Activated gamma-delta T cell treated with anti-CD3 and anti-CD28 coated beads, Interleukin-2, amount 50 U/mL, for 16 hours (primary cell): ENCODE results near the gene LRP1.
"Not testable (repeated sequence)": the region's sequence is repeated elsewhere in the genome, so short reads cannot be mapped to it uniquely, and the experiment has no call there.

Source experiments
- DNase-seq: peaks from one replicate; pipeline ENCODE4 v3.0.0-alpha.2; 2020; ENCODE audit warnings: low read depth

The LRP1 gene

DNA sequence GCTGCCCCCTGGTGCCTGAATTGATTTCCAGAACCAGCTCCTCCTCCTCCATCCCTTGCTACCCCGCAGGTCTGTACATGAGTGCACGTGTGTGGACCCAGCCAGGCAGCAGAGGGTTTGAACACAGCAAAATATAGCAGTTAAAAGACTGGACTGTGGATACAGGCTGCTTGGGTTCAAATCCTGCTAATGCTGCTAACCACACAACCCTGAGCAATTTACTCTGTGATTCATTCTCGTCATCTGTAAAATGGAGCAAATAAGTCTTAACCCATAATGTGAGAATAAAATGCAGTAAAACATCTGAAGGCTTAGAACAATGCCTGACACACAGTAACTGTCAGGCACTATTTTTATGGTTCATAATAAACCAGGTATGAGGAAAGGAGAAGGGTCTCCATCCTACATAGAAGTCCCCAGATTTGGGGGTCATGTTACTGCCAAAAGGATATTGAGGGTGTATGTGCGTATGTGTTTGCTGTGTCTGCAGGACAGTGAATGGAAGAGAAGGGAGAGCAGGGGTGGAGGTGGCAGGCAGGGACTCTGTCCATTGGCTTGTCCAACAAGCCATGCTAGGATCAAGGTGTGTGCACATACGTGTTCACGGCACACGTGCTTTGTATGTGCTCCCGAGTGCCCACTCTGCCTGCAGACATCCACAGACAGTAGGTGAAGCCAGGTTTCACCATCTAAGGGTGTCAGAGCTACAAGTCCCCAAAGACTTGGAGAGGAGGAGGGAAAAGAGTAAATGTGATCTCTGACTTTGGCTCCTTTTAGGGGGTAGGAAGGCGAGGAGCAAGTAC, 15.6 kb upstream of the LRP1 start:
- DNase-seq = no peak

DNA sequence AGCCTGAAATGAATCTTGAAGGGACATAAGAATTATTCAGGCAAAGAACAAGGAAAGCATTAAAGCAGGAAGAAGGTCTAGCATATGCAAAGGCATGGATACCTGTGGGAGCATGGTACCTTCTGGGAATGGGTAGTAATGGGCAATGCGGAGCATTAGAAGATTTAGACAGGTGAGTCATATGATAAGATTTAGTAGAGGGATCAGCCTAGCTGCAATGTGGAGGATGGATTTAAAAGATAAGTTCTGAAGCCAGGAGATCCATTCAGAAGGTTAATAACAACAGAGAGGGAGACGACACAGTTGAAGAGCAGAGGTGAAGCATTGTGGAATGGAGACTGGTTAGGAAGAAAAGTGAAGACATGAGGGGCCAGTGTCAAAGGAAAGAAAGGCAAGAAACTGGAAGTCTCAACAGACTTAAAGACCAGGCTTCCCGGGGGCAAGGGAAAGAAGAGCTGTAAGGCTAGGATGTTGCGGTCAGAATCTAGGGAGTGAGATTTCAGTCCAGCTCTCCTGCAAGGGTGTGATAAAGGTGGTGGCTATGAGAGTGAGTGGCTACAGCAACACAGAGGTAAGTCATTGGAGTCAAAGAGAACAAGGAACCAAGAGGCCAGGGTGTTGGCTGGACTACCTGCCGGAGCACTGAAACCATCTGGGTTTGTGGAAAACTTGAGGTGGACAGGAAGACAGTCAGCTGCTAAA, 11.6 kb upstream of the LRP1 start:
- DNase-seq = no peak

DNA sequence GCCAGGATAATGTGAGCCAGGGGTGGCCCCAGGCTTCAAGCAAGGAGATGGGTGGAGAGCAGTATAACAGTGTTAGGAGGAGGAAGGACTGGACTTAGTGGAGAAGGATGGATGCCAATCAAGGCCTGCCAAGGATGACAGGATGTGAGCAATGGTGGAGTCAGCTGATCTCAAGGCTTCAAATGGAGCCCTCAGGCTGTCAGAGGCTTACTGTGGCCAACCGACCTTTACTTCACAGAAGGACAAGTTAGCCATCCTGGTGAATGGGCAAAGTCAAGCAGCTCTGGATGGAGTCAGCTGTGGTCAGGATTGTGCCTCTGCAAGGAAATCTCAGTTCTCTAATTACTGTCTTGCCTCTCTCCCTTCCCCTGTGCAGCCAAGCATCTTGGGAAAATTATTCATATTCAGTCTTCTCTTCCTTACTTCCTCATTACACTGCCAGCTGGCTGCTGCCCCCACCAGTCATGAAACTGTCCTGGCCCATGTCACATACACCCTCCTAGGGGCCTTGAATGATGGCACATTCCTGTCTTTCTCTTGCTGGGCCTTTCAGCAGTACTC, 9.5 kb upstream of the LRP1 start:
- no peak for DNase-seq

DNA sequence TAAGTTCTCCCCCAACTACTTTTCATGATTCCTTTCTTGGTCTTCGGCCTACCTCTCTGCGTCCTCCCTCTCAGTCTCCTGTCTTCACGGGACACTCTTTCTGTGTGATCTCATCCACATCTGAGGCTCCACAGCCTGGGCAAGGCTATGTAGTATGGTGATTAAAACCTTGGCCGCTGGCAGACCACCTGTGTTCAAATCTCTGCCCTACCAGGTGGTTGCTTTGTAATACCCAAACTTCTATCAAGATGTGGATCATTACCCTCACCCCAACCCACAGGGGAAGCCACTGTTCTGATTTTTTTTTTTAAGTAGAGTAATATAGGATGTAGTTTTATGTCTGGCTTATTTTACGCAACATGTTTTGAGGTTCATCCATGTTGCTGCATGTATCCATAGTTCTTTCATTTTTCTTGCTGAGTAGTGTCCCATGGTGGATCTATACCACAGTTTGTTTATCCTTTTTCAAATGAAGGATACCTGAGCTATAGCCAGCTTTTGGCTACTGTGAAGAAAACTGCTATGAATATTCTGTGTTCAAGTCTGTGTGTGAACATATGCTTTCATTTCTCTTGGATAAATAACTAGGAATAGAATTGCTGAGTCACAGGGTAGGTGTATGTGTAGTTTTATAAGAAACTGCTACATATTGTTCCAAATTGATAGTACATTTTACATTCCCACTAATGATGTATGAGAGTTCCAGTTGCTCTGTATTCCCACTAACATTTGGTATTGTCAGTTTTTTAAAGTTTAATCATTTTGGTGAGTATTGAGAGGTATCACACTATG, 8.8 kb upstream of the LRP1 start:
- no peak for DNase-seq

DNA sequence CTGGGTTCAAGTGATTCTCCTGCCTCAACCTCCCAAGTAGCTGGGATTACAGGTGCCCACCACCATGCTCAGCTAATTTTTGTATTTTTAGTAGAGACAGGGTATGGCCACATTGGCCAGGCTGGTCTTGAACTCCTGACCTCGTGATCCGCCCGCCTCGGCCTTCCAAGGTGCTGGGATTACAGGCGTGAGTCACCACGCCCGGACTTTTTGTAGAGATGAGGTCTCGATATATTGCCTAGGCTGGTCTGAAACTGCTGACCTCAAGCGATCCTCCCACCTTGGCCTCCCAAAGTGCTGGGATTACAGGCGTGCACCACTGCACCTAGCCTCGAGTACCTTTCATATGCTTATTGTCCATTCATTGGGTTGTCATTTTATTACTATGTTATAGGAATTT, 7.6 kb upstream of the LRP1 start:
- not testable (repeated sequence) for DNase-seq

DNA sequence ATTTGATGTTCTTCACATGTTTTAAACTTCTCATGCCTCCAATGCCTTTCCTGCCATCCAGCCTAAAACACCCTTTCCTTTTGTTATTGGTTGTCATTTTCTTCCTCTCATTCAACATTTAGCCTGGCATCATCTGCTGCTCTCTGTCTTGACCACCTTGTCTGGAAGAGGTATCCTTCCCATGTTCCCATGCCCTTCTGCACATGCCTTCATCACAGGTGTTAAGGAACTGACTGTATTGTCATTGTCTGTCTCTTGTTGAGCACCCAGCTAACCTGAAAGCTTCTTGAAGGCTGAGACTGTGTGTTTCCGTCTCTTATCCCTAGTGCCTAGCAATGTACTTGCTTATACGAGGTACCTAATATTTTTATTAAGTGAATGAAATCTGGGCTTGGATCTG, 4.5 kb upstream of the LRP1 start:
- no peak for DNase-seq

DNA sequence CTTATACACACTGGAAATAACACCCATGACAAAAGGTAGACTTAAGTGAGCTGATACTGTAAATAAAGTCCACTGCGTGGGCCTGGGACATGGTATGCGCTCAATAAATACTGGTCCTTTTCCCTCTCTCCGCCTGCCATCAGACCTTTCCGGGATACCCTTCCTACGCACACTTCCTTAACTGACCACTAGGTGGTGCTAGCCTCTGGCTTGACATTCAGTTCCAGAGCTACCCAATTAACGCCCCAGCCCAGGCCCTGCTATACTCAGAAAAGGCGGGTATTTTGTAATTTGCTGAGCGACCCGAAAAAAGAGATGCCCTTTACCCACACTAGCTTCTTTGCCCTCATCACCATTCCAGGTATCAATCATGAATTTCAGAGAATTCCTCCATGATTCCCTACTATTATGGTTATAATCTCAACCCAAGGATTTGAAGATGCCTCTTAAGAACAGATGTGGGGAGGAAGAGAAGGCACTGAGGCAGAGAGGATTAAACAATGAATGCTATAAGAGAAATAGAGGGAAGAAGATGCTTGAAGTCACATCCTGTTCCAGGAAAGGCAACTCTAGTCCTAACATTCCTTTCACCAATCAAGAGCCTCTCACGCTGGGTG, 3.9 kb upstream of the LRP1 start:
- DNase-seq = peak; percentile 68

DNA sequence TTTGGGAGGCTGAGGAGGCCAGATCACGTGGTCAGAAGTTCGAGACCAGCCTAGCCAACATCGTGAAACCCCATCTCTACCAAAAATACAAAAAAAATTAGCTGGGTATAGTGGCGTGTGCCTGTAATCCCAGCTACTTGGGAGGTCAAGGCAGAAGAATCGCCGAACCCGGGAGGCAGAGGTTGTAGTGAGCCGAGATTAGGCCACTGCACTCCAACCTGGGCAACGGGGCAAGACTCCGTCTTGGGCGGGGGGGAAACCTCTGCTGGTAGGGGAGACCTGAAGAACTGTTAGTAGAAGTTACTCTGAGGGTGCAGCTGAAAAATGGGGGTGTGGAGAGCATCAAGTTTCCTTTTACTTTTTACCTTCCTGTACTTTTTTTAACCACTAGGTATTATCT, 2.2 kb upstream of the LRP1 start:
- no peak for DNase-seq

DNA sequence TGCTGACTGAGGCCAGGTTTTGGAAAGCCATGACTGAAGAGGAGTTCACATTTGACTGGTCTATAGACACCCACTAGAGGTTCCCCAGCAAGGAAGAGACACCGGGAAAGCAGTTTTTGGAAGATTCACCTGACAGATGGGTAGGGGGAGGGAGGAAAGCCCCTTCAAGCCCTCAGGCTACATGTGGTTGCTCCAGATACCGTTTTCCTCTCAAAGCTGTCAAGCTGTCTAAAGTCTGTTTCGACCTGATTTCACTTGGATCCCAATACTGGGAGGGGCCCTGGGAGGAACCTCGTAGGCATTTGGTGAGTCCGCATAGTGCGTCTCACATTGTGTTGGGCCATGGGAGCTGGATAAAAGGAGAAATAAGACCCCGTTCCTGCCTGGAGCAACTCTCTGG, 1.7 kb upstream of the LRP1 start:
- no peak for DNase-seq

DNA sequence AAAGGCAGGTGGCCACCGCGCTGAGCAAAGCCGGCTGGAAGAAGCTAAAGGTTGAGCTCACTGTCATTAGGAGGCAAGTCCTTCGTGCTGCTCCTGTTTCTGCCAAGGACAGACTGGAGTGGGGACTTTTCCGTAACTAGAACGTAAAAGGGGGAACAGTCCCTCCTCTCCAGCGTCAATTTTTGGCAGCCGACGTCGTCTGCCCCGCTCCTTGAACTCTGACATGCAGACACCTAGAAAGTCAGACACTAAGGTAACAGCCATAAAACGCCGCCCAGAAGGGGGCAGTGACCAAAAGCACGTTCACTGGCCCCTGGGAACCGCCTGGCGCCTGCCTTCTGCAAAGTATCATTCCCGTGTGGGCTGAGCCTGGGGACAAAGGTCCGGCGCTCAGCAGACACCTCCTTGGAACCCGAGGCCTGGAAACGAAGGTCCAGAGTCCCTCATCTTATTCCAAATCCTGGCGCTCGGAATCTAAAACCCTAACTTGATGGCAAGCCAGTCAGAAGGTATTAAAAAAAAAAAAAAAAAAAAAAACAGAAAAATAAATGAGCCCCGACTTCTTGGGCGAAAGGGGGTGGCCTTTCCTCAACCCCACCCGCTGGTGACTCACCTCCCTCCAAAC, 1.1 kb upstream of the LRP1 start:
- DNase-seq = no peak

DNA sequence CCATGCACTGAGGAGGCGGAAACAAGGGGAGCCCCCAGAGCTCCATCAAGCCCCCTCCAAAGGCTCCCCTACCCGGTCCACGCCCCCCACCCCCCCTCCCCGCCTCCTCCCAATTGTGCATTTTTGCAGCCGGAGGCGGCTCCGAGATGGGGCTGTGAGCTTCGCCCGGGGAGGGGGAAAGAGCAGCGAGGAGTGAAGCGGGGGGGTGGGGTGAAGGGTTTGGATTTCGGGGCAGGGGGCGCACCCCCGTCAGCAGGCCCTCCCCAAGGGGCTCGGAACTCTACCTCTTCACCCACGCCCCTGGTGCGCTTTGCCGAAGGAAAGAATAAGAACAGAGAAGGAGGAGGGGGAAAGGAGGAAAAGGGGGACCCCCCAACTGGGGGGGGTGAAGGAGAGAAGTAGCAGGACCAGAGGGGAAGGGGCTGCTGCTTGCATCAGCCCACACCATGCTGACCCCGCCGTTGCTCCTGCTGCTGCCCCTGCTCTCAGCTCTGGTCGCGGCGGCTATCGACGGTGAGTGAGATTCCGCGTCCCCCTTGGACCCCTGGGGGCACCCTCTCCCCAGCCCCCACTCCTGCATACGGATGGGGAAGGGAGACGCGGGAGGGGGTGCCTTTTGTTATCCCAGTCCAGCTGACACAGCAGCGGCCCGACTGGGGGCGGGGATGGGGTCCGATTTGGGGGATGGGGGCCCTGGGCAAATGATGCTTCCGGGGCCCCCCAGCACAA, 400 bp downstream of the LRP1 start:
- DNase-seq = no peak

DNA sequence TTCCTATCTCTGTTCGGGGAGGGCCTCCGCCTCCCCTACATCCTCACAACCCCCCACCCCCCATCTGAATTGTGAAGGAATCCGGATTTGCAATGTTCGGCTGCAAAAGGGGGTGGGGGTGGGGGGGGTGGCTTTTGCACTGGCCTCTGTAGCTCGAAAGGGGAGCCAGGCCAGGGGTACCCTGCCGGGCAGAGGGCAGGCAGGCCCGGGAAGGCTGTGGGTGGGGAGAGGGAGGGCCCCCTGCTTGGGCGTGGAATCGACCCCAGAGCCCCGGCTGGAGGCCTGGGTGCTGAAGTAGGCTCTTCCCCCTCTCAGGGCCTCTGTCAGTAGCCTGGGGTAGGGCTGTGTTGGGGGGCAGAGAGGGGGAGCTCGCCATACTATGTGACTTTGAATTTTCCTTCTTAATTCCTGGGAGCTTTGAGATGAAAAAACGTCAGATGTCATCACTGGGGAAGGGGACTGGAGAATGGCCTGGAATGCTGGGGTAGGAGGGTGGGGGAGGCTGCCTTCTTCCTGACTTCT, 1.1 kb downstream of the LRP1 start:
- no peak for DNase-seq

DNA sequence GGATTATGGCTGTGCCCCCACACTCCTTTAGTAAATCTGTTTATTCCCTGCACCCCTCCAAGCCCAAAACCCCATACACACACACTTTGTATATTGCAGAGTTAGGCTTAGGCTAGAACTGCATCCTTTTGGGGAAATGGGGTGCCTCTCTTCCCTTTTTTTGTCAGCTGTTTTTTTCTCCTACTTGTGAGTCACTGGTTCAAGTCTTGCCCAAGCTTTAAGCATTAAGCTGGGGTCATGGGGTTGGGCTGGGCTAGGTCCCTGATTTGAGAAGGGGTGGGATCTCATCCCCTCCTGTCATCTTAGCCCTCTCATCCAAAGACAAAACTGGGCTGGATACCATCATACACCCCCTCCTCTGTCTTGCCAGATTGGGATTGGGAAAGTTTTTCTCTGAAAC, 1.6 kb downstream of the LRP1 start:
- no peak for DNase-seq

DNA sequence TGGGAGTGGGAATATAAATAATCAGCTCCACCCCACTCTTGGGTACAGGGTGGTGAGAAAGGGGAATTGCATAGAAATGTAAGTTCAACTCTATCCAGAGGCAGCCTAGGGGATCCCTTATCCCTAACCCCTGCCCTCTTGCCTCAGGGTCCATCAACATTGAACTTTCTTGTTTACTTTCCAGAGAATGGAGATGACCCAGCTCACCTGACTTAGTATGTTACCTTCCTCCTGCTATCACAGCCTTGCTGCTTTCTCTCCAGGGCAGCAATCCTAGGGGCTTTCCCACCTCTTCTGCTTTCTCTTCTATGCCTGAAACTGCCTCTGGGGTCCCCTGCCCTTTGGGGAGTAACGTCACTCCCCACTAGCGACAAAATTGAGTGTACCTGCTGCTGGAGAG, 2.7 kb downstream of the LRP1 start:
- no peak for DNase-seq

DNA sequence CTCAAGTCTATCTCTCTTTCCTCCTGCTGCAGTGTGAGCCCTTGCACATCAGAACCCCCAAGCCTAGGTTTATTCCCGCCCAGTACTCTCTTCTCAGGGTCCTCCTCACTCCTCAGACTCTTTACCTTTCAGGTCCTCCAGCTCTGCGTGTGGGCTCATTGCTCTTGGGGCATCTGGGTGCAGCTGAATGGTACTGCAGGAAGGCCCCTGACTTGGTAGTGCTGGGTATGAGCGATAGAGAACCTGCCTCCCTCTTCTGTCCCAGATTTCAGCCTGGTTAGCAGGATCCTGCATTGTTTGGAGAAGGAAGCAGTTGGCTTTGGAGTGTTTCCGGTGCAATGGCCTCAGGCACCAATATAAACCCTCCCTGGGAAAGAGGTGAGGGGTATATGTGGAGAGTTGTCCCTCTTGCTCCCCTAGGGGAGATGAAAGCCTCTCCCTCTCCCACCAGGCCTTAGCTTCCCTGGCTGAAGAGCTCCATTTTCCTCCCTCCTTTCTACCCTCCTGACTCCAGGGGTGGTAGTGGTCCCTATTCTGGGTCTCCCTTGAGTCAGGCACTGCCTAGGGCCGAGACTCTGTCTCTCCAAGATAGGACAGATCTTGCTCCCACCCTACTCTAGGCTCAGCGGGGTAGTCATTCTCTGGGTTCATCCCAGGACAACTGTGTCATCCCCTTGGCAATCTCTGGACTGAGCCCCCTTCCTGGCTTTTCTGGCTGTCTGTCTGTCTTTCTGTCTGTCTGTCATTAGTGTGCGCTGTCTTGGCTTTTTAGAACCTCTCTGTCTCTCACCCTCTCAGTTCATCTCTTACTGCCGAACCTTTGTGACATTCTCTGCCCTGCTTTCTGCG, 3.8 kb downstream of the LRP1 start:
- DNase-seq = no peak

DNA sequence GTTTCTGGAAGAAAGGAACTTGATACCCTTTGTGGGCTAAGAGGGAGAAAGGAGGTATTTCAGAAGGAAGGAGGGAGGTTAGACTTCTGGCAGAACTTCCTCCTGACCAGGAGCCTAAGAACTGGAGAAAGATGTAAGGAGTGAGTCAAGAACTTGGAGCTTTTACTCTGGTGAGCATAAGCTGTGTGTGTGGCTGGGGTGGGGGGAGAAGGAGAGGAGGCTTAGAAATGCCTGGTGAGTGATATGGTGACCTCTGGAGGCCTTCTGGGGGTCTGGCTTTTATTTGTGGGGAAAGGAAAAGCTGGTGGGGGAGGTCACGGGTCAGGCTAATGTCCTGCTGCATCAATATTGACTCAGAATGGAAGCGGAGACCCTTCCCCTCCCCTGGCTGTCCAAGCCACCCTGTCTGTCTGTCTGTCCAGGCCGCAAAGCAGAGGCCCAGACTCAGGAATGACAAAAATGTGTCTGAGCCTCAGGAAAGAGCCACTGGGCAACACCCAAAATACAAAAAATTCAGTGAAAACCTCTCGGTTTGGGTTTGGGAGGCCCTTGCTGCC, 4.8 kb downstream of the LRP1 start:
- DNase-seq = no peak

DNA sequence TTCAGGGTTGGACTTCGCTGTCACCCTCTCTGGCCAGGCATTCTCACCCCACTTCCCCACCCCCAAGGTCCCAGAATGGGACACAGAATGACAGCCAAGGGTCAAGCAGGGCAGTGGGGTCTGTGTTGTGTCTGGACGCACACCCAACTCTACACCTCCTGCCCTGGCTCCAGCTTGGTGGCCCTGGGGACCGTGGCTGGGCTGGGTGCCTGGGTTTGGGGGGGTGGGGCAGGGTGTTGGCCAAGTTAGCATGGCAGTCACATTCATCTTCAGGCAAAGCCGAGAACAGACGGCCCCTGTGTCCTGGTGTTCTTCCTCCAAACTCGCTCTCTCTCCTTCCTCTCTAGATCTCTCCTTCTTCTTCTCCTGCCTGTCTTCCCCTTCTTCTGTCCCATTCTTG, 5.6 kb downstream of the LRP1 start:
- no peak for DNase-seq

DNA sequence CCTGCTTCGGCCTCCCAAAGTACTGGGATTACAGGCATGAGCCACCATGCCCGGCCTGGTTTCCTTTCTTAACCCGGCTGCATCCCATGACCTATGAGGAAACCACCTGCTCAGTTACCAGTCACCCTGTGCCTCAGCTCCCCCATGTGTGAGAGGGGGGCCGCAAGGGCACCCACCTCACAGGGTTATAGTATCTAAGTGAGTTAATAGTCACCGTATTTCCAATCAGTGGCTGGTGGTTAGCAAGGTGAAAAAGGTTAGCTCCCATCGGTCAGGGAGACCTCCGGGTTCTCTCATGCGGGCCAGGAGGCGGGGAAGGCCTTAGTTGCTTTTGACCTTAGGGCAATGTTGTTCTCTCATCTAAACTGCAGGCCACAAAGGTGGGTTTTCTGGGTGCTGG, 6.7 kb downstream of the LRP1 start:
- DNase-seq = no peak

DNA sequence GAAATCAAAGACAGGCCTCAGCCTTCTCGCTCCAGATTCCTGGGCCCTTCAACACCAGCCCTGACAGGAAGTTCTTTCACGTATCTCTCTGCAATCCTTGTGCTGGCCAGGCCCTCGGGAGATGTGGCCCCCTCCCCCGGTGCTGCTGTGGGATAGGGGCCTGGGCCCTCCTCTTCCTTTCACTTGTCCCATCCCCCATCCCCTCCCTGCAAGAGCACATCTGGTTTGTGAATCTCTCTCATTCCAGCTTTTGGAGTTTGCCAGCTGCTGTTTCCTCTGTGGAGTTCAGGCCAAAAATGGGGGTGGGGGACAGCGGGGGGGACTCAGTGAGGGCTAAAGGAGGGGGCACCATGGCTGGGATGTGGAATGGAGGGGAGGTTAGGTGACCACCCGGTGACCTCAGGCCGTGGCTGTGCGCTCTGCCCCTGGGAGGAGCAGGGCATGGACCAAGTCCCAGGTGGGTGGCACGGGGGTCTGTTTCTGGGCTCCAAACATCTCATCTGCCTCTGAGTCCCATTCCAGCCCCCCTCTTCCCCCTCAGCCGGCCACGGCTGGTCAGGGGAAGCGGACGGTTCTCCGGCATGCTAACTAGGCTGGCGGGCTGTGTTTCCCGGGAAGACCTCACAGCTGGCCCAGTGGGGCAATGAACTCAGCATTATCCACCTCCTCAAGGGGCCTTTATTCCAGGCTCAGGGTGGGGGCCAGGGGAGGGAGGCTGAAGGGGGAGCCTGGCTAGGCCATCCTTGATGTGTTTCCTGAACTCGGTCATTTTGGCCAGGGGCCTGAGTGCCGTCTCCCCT, 7.4 kb downstream of the LRP1 start:
- DNase-seq = no peak
